ENCODE results near the gene NBPF3.
"Not testable (repeated sequence)": the region's sequence is repeated elsewhere in the genome, so short reads cannot be mapped to it uniquely, and the experiment has no call there.

NBPF3 gene

GRCh38 chr1:21438646-21439312 is 1.2 kb upstream of the NBPF3 start:
- not testable (repeated sequence) for DNase-seq (ENCODE audit: low spot score)

DNA sequence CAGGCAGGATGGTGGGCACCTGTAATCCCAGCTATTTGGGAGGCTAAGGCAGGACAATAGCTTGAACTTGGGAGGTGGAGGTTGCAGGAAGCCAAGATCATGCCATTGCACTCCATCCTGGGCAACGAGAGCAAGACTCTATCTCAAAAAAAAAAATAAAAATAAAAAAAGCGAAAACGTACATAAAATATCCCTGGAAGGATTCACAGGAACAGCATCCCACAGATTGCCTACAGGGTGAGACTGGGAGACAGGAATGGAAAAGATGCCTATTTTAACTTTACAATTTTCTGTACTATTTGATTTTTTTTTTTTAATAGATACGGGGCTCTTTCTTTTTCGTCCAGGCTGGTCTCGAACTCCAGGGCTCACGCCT is 604 bp upstream of the NBPF3 start:
- DNase-seq (ENCODE audit: low spot score), result no peak

DNA sequence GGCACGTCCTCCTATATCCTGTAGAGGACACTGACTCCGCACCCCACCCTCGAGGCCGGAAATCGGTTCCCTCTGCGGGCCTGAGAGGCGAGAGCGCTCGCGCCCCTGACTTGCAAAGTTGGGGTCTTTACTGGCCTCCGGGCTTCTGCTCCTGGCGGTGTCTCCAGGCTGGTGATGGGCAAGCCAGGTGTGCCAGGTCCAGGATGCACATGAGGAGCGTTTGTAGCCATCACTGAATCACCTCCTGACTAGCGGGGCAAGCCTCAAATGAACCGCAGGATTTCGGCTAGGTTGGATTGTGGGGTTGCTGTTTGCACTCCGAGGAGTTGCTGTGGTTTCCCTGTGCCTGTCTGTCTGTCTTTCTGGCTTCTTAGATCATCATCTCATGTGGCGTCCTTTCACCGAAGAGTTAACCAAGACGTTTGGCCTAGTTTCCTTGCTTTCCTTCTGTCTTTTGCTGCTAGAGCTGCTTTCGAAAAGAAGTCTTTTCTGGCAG is 741 bp downstream of the NBPF3 start:
- DNase-seq (ENCODE audit: low spot score), result peak; percentile 25

DNA sequence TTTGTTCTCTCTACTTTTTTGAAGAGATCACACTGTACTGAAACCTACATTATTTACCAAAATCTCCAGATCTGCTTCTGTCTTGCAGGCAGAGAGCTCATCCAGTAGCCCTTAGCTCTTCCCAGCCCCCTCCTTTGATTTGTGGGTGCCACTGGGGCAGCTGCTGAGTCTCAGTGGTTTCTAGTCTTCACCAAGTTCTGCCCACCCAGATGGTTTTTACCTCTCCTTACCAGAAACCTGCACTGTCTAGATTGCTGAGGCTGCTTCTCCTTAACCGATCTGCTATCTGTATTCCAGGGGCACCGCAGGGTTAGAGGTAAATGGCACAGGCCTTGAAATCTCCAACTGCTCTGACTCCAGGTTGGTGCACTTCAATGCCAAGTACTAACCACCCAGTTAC is 6.7 kb downstream of the NBPF3 start:
- DNase-seq (ENCODE audit: low spot score), result not testable (repeated sequence)

DNA sequence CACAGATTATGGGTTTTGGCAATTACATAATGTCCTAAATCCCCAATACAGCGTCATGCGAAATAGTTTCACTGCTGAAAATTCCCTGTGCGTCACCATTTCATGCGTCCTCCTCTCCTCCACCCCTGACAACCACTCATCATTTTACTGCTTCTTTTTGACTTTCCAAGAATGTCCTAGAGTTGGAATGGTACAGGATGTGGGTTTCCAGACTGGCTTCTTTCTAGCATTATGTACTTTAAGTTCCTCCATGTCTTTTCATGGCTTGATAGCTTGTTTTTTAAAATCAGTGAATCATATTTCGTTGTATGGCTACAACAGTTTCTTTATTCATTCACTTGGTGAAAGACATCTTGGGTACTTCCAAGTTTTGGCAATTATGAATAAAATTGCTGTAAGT is 7.4 kb downstream of the NBPF3 start:
- no peak for DNase-seq (ENCODE audit: low spot score)

DNA sequence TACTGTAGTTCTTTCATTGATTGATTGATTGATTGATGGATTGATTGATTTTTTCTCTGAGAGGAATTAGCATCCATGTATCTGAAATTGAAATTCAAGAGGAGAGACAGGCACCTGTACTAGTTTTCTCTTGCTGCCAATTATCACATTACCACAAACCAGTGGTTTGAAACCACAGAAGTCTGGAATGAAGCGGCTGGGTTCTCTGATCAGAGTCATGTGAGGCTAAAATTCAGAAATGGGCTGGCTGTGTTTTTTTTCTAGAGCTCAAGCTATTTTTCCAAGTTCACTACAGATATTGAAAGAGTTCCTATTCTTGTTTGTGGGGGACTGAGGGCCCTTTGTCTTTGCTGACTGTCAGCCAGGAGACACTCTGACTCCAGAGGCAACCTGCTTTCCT is 10.0 kb downstream of the NBPF3 start:
- DNase-seq (ENCODE audit: low spot score), result no peak

DNA sequence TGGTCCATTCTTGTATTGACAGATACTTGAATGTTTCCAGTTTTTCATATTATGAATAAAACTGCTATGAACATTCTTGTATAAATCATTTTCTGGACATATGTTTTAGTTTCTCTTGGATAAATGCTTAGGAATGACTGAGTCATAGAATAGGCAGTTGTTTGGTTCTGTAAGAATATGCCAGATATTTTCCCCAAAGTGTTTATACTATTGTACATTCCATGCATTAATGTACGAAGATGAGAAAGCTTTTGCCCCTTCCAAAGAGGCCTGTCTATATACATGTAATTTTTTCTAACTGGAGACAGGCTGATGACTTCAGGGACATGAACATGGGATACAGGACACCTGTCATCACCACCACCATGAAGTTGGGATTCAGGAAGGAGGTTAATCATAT is 11.3 kb downstream of the NBPF3 start:
- DNase-seq (ENCODE audit: low spot score), result peak; percentile 58

DNA sequence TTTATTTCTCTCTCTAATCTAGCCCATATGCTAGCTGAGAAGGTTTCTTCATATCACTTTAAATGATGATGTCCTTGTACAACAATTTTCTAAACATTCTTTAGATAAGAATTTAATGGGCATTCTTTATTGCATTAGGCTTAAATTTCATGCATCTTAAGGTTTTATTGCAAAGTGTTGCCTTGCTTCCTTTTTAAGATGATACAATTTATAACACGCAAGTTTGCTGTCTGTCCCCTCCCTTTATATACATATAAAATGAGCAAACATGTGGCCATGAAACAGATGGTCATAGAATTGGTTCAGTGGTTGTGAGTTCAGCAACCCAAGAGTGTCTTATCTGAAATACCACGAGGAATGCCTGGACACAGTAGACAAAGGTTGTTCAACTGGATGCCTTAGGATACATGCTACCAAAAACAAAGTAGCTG is 12.1 kb downstream of the NBPF3 start:
- DNase-seq (ENCODE audit: low spot score), result peak; percentile 21

GRCh38 chr1:21453964-21454614 is 14.2 kb downstream of the NBPF3 start:
- peak; percentile 74 for DNase-seq (ENCODE audit: low spot score)

GRCh38 chr1:21454904-21455303 is 15.0 kb downstream of the NBPF3 start:
- DNase-seq (ENCODE audit: low spot score), result not testable (repeated sequence)

DNA sequence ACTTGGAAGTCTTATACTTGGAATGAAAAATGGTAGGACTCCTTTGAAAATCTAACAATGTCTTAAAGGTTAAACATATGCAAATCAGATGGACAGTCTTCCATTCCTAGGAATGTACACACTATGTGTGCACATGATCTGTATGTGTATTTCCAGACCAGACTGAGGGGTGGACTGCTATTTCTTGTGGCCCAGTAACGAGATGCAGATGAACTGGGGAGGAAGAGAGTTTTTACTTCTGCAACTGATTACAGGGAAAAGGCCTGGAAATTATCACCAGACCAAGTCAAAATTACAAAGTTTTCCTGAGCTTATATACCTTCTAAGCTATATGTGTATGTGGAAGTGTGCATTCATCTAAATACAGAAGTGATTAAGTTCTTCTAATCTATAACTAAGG is 17.7 kb downstream of the NBPF3 start:
- DNase-seq (ENCODE audit: low spot score), result no peak

GRCh38 chr1:21465127-21465526 is 25.2 kb downstream of the NBPF3 start:
- DNase-seq (ENCODE audit: low spot score), result not testable (repeated sequence)

DNA sequence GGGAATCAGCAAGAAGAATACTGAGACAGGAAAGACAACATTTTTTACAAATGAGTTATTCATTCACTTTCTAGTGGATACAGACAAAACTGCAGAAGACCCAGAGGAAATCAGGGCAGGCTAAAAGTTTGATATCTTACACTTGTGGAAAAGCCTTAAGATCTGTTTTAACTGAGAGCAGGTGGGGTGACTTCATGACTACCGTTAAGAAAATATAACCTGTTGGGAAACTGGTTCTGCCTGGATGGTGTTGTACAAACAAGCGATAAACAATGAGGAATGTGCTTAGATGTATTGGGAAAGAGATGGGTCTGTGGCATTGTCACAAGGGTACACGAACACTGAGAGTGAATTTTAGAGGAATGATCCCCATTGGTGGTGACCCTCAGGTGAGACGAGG is 28.0 kb downstream of the NBPF3 start:
- not testable (repeated sequence) for DNase-seq (ENCODE audit: low spot score)

DNA sequence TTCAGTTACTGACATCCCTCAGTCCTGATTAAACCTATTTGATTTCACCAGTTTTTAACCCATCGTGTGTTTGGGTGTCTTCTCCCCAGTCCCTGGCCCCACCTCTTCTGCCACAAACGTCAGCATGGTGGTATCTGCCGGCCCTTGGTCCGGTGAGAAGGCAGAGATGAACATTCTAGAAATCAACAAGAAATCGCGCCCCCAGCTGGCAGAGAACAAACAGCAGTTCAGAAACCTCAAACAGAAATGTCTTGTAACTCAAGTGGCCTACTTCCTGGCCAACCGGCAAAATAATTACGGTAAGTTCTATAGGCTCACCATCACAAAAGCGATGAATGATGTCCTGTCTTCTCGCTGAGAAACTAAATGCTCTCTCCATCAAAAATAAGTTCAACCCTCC is 28.7 kb downstream of the NBPF3 start:
- DNase-seq (ENCODE audit: low spot score), result no peak

GRCh38 chr1:21469581-21469980 is 29.6 kb downstream of the NBPF3 start:
- no peak for DNase-seq (ENCODE audit: low spot score)

GRCh38 chr1:21472861-21473260 is 32.9 kb downstream of the NBPF3 start:
- DNase-seq (ENCODE audit: low spot score), result no peak

DNA sequence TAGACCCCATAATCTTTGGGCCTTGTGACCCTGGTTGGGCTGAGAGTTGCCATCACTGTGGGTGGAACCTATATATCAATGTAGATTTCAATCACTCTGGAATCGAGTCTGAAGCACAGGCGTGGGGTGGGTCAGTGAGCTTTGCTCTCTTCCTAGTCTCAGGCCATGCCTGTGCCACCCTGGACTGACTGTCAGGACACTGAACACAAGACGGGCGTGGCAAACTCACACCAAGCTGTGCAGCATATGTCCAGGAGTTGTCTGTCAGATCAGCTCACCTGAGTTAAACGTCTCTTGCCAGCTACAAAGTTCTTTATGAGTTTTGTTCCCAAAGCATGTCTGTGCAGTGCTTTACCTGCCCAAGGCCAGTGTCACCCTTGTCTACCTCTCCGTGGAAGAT is 38.4 kb downstream of the NBPF3 start:
- DNase-seq (ENCODE audit: low spot score), result no peak

DNA sequence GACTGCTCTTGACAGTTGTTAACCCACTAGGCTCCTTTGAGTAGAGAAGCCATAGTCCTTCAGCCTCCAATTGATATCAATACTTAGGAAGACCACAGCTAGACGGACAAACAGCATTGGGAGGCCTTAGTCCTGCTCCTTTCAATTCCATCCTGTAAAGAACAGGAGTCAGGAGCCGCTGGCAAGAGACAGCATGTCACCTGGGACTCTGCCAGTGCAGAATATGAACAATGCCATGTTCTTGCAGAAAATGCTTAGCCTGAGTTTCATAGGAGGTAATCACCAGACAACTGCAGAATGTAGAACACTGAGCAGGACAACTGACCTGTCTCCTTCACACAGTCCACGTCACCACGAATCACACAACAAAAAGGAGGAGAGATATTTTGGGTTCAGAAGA is 43.9 kb downstream of the NBPF3 start:
- DNase-seq (ENCODE audit: low spot score), result not testable (repeated sequence)

- DNase-seq (ENCODE audit: low spot score), result no peak
Observed at GRCh38 chr1:21489146-21489545, 49.2 kb downstream of the NBPF3 start.

- peak; percentile 90 for DNase-seq (ENCODE audit: low spot score)
Observed at GRCh38 chr1:21490774-21491487, 51.0 kb downstream of the NBPF3 start.

DNA sequence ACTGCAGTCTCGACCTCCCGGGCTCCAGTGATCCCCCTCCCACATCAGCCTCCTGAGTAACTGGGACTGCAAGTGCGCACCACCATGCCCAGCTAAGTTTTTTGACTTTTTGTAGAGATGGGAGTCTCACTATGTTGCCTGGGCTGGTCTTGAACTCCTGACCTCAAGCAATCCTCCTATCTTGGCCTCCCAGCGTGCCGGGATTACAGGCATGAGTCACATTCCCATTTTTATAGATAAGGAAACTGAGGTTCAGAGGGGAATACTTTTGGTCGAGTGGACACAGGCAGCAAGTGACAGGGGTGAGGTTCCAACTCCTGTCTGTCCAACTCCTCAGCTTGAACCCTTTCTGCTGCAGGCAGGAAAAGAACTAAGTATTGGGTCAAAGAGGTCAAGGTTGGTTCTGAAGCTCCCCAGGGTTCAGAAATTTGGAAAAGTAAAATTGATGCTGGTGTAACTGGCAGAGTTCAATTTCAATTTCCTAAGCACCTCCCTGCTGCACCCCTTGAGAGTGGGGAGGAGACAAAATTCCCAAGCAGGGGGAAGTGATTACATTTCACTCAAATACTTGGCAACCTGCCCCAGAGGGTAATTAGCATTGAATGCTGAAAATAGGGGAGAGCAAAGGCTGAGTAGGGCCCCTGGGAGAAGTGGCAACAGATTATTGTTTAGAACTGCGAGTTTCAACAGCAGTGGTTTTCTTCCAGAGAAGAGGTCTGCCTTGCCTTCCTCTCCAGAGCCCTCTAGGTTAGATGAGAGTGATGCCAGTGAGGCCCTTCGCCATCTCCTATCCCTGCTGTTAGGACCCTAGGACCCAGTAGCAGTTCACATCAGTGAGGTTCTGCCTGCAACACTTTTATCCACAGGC is 51.8 kb downstream of the NBPF3 start:
- no peak for DNase-seq (ENCODE audit: low spot score)

- DNase-seq (ENCODE audit: low spot score), result no peak
Observed at GRCh38 chr1:21492356-21492625, 52.4 kb downstream of the NBPF3 start.

All from GM03348 (cell line).